Stimulated activated CD4-positive, alpha-beta T cell treated with anti-CD3 and anti-CD28 coated beads, Interleukin-15, amount 100 ng/mL, for 48 hours (primary cell): ENCODE measurements around the gene RNF183.
"Not testable (repeated sequence)": the region's sequence is repeated elsewhere in the genome, so short reads cannot be mapped to it uniquely, and the experiment has no call there.

Experiments
- DNase-seq, 2 donors: peaks; one replicate each; pipeline ENCODE4 v3.0.0-alpha.2; 2020; ENCODE audit warnings: low read depth in 2 of 2

Gene RNF183

DNA sequence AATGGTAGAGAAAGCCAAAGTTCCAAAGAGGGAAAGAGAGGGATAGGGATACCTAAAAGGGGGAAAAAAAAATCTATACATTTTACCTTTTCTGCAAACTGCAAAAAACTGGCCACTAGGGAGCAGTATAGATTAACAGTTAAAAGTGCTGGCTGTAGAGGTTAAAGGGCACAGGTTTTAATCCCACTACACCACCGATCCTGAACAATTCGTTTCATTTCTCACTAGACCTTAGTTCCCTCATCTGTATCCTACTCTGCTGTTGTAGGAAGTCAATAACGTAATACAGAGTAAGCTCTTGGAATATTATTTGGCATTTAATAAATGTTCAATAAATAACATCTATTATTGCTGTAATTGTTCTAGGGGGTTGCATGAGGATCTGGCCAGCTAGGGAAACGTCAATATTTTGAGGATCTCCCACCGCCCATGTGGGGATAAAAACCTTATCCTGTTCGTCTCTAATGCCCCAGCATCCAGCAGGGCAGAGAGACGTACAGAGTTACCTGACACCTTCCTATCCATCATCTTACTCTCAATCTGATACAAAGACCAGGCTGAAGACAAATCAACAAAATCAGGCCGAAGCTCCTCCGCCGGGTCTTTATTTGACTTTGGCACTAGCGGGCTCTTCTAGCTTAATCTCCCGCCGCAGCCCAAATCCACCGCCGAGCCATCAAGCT is 28.6 kb downstream of the RNF183 start:
- DNase-seq, result no peak

GRCh38 chr9:113269871-113270270 is 33.3 kb downstream of the RNF183 start:
- DNase-seq, result no peak

- DNase-seq, result no peak
These were observed 33.8 kb downstream of the RNF183 start for GRCh38 chr9:113269355-113269754.

GRCh38 chr9:113267911-113268566 is 35.1 kb downstream of the RNF183 start:
- no peak for DNase-seq

- no peak for DNase-seq
These were observed 37.0 kb downstream of the RNF183 start for GRCh38 chr9:113266174-113266573.

DNA sequence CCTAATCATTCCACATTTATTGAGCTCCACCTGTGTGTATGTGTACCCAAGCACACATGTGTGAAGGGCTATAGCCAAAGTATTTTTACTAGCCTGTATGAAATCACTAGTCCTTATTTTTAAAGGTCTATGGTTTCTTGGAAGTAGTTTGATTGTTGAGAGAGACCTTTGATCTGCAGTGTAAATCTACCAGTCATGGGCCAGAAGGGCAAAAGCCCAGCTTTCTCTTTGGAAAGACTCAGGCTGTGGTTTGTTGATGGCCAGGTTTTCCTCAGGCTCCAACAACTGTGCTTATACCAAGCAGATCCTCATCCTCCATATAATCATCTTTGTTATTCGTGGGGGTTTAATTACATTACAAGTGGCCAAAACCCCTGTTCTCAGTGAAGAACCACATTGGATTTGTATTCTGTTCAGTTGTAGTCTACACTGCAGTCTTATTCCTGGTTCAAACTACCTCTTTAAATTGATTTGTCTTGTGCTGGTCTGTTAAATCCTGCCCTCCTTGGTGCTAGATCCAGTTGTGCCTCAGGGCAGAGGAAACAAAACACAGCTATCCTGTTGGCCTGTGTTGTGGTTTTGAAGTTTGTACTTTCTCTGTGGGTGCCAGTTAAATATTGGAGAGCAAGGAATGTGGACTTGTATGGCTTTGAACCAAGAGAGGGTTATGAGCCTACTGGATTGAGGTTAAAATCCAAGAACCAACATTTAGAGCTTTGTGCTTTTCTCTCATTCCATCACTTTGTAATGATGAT is 41.1 kb downstream of the RNF183 start:
- no peak for DNase-seq

GRCh38 chr9:113258282-113258681 is 44.9 kb downstream of the RNF183 start:
- DNase-seq, result no peak

GRCh38 chr9:113257863-113258262 is 45.3 kb downstream of the RNF183 start:
- DNase-seq, result no peak

DNA sequence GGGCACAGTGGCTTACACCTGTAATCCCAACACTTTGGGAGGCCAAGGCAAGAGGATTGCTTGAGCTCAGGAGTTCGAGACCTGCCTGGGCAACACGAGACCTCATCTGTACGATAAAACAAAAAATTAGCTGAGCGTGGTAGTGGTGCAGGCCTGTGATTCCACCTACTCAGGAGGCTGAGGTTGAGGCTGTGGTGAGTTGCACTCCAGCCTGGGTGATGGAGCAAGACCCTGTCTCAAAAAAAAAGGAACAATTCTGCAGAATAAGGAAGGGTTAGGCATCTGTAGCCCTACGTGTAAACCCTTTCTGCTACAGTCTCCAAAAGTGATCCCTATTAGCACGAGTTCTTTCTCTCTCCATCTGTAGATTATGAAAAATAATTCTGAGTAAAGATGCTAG is 47.7 kb downstream of the RNF183 start:
- no peak for DNase-seq

GRCh38 chr9:113254991-113255390 is 48.2 kb downstream of the RNF183 start:
- DNase-seq, result no peak

GRCh38 chr9:113250807-113251206 is 52.4 kb downstream of the RNF183 start:
- DNase-seq, result no peak

- not testable (repeated sequence) for DNase-seq
These were observed 53.5 kb downstream of the RNF183 start for GRCh38 chr9:113249661-113250060.

DNA sequence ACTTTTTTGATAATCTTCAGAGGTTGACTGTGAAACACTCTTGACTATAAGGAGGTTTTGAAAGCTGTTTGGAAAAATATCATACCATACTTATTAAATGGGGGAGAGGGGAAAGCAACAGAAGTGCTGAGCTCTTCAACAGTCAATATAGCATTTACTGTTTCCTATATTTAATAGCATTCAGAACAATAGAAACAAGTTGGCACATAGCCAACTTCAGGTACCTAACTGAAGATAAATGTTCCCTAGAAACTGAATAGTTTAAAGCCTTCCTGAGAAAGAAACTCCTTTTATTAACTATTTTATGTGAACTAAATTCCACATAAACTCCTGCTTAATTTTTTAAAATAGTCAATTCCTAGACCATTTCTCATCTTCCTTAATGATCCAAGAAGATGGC is 55.5 kb downstream of the RNF183 start:
- DNase-seq, result no peak
